A549 (cell line): ENCODE measurements around the gene NDUFB10.

Experiments
- CHD2 ChIP-seq: fragments of 150-350 bp; IDR thresholded peaks from 2 replicates; pipeline ENCODE4 v1.6.1; 2014; ENCODE audit warnings: low read length; ENCODE audit not compliant: partially characterized antibody
- EP300 ChIP-seq, 2 experiments: fragments of >200 bp; sonication (Bioruptor Twin); formaldehyde crosslinking; IDR thresholded peaks; 2 replicates in 1 of 2; 3 replicates in 1 of 2; pipeline ENCODE4 v1.6.1; 2016 to 2017
- FOXS1 ChIP-seq: fragments of 250-450 bp; sonication (Bioruptor Pico); IDR thresholded peaks from 2 replicates; pipeline ENCODE4 v1.5.0; 2020; ENCODE audit warnings: mild to moderate bottlenecking, moderate library complexity
- HDAC2 ChIP-seq: fragments of 200-600 bp; sonication (generic); IDR thresholded peaks from 2 replicates; pipeline ENCODE4 v1.6.1; 2016
- HES2 ChIP-seq: fragments of >200 bp; sonication (Bioruptor Twin); formaldehyde crosslinking; IDR thresholded peaks from 2 replicates; pipeline ENCODE4 v1.6.1; 2016
- KDM1A ChIP-seq: fragments of 200-600 bp; sonication (generic); IDR thresholded peaks from 2 replicates; pipeline ENCODE4 v1.6.1; 2016; ENCODE audit warnings: low read depth, mild to moderate bottlenecking
- KDM5A ChIP-seq: fragments of 200-600 bp; sonication (generic); IDR thresholded peaks from 2 replicates; pipeline ENCODE4 v1.6.1; 2016; ENCODE audit warnings: antibody characterized with exemption, mild to moderate bottlenecking
- POLR2A ChIP-seq: IDR thresholded peaks from 2 replicates; pipeline ENCODE4 v1.6.1; 2012; ENCODE audit warnings: mild to moderate bottlenecking, low read length
- RFX5 ChIP-seq: fragments of 450-650 bp; IDR thresholded peaks from 2 replicates; pipeline ENCODE4 v1.7.1; 2014; ENCODE audit warnings: antibody characterized with exemption, mild to moderate bottlenecking, moderate library complexity
- TF ChIP-seq, protein P1 (sequence below): fragments of >200 bp; sonication (Bioruptor Twin); formaldehyde crosslinking; IDR thresholded peaks from 3 replicates; pipeline ENCODE4 v1.5.1; 2016
- TF ChIP-seq, protein P2 (sequence below): fragments of 200-600 bp; sonication (generic); IDR thresholded peaks from 2 replicates; pipeline ENCODE4 v1.6.1; 2016; ENCODE audit warnings: antibody characterized with exemption, mild to moderate bottlenecking, moderate library complexity
- TF ChIP-seq, protein P3 (sequence below): fragments of 450-650 bp; IDR thresholded peaks from 2 replicates; pipeline ENCODE4 v1.6.1; 2014; ENCODE audit warnings: antibody characterized with exemption

GRCh38 chr16:1976951-1977874, 17.9 kb downstream of the NDUFB10 start:
- TF ChIP-seq POLR2A: no peak
- no peak for TF ChIP-seq CHD2
- TF ChIP-seq, protein P1, sequence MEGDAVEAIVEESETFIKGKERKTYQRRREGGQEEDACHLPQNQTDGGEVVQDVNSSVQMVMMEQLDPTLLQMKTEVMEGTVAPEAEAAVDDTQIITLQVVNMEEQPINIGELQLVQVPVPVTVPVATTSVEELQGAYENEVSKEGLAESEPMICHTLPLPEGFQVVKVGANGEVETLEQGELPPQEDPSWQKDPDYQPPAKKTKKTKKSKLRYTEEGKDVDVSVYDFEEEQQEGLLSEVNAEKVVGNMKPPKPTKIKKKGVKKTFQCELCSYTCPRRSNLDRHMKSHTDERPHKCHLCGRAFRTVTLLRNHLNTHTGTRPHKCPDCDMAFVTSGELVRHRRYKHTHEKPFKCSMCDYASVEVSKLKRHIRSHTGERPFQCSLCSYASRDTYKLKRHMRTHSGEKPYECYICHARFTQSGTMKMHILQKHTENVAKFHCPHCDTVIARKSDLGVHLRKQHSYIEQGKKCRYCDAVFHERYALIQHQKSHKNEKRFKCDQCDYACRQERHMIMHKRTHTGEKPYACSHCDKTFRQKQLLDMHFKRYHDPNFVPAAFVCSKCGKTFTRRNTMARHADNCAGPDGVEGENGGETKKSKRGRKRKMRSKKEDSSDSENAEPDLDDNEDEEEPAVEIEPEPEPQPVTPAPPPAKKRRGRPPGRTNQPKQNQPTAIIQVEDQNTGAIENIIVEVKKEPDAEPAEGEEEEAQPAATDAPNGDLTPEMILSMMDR: no peak
- TF ChIP-seq FOXS1 (CRISPR knock-in tag): no peak
- no peak for TF ChIP-seq EP300 (IDR thresholded peaks at IDR 0.05)
- TF ChIP-seq RFX5: no peak
- no peak for TF ChIP-seq HES2
- TF ChIP-seq KDM1A: no peak
- no peak for TF ChIP-seq HDAC2
- no peak for TF ChIP-seq KDM5A
- TF ChIP-seq, protein P2, sequence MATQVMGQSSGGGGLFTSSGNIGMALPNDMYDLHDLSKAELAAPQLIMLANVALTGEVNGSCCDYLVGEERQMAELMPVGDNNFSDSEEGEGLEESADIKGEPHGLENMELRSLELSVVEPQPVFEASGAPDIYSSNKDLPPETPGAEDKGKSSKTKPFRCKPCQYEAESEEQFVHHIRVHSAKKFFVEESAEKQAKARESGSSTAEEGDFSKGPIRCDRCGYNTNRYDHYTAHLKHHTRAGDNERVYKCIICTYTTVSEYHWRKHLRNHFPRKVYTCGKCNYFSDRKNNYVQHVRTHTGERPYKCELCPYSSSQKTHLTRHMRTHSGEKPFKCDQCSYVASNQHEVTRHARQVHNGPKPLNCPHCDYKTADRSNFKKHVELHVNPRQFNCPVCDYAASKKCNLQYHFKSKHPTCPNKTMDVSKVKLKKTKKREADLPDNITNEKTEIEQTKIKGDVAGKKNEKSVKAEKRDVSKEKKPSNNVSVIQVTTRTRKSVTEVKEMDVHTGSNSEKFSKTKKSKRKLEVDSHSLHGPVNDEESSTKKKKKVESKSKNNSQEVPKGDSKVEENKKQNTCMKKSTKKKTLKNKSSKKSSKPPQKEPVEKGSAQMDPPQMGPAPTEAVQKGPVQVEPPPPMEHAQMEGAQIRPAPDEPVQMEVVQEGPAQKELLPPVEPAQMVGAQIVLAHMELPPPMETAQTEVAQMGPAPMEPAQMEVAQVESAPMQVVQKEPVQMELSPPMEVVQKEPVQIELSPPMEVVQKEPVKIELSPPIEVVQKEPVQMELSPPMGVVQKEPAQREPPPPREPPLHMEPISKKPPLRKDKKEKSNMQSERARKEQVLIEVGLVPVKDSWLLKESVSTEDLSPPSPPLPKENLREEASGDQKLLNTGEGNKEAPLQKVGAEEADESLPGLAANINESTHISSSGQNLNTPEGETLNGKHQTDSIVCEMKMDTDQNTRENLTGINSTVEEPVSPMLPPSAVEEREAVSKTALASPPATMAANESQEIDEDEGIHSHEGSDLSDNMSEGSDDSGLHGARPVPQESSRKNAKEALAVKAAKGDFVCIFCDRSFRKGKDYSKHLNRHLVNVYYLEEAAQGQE: no peak
- TF ChIP-seq, protein P3, sequence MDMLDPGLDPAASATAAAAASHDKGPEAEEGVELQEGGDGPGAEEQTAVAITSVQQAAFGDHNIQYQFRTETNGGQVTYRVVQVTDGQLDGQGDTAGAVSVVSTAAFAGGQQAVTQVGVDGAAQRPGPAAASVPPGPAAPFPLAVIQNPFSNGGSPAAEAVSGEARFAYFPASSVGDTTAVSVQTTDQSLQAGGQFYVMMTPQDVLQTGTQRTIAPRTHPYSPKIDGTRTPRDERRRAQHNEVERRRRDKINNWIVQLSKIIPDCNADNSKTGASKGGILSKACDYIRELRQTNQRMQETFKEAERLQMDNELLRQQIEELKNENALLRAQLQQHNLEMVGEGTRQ: no peak
